OCI-LY1 (cell line): ENCODE measurements around the gene STRADA.

Experiments used
- H2AFZ ChIP-seq: fragments of 200-600 bp; sonication (generic), shearing (Covaris generic); 2 replicates; pipeline ENCODE4 v1.6.0; 2014; ENCODE audit warnings: antibody characterized with exemption, mild to moderate bottlenecking, low read length
- H3F3A ChIP-seq: fragments of 200-600 bp; sonication (generic), shearing (Covaris generic); 2 replicates; pipeline ENCODE4 v1.6.0; 2014; ENCODE audit warnings: mild to moderate bottlenecking, antibody characterized with exemption, low read length, moderate library complexity; ENCODE audit not compliant: insufficient read depth
- H3K27ac ChIP-seq: fragments of 200-600 bp; sonication (generic); 2 replicates; pipeline ENCODE4 v1.5.1; 2014; ENCODE audit warnings: low read length, mixed run types, mild to moderate bottlenecking, low read depth; ENCODE audit not compliant: poor library complexity, severe bottlenecking
- H3K27me3 ChIP-seq: fragments of 200-600 bp; sonication (generic); 2 replicates; pipeline ENCODE4 v1.6.0; 2014; ENCODE audit warnings: antibody characterized with exemption, mild to moderate bottlenecking, low read length, moderate library complexity; ENCODE audit not compliant: insufficient read depth
- H3K36me3 ChIP-seq: fragments of 200-600 bp; sonication (generic); 2 replicates; pipeline ENCODE4 v1.6.1; 2014; ENCODE audit warnings: mild to moderate bottlenecking, antibody characterized with exemption, low read length, moderate library complexity, mixed read lengths; ENCODE audit not compliant: insufficient read depth
- H3K4me1 ChIP-seq: fragments of 200-600 bp; sonication (generic); 2 replicates; pipeline ENCODE4 v1.5.1; 2014; ENCODE audit warnings: mild to moderate bottlenecking, low read length, moderate library complexity; ENCODE audit not compliant: insufficient read depth, severe bottlenecking
- H3K4me2 ChIP-seq: fragments of 200-600 bp; sonication (generic), shearing (Covaris generic); 2 replicates; pipeline ENCODE4 v1.6.1; 2014; ENCODE audit warnings: low read length
- H3K4me3 ChIP-seq: fragments of 200-600 bp; sonication (generic); 2 replicates; pipeline ENCODE4 v1.5.1; 2014; ENCODE audit warnings: low read length, low read depth, mild to moderate bottlenecking, mixed read lengths; ENCODE audit not compliant: poor library complexity, severe bottlenecking
- H3K79me2 ChIP-seq: fragments of 200-600 bp; shearing (Covaris generic); 2 replicates; pipeline ENCODE4 v1.6.1; 2016; ENCODE audit warnings: mixed run types, low read length, mixed read lengths; ENCODE audit not compliant: insufficient read depth
- H3K9ac ChIP-seq: fragments of 200-600 bp; sonication (generic), shearing (Covaris generic); 2 replicates; pipeline ENCODE4 v1.6.1; 2014; ENCODE audit warnings: mild to moderate bottlenecking, low read length, mixed read lengths
- H3K9me2 ChIP-seq: fragments of 200-600 bp; sonication (generic), shearing (Covaris generic); 2 replicates; pipeline ENCODE4 v1.6.1; 2014; ENCODE audit warnings: low read depth, mild to moderate bottlenecking, low read length, mixed read lengths
- H3K9me3 ChIP-seq: fragments of 200-600 bp; shearing (Covaris generic); 2 replicates; pipeline ENCODE4 v1.6.1; 2014; ENCODE audit warnings: low read length, mixed read lengths
- H4K20me1 ChIP-seq: fragments of 200-600 bp; sonication (generic), shearing (Covaris generic); 2 replicates; pipeline ENCODE4 v1.6.0; 2016; ENCODE audit warnings: mild to moderate bottlenecking, low read length; ENCODE audit not compliant: insufficient read depth
- CTCF ChIP-seq: fragments of 200-600 bp; sonication (generic), shearing (Covaris generic); IDR thresholded peaks from 2 replicates; pipeline ENCODE4 v1.5.1; 2017; ENCODE audit warnings: mild to moderate bottlenecking, antibody characterized with exemption, low read length, moderate library complexity, mixed read lengths
- EZH2 ChIP-seq: fragments of 200-600 bp; sonication (generic), shearing (Covaris generic); IDR thresholded peaks from 2 replicates; pipeline ENCODE4 v1.8.0; 2017; ENCODE audit warnings: borderline replicate concordance, mixed run types, mild to moderate bottlenecking, antibody characterized with exemption, low read length, moderate library complexity, mixed read lengths

STRADA gene

GRCh38 chr17:63786117-63786516, 44.5 kb upstream of the STRADA start:
- Histone ChIP-seq H3F3A (no peaks in the 10 kb centered on the region), H3K4me2 (no peak overlapping the region), H3K36me3 (peaks cover 83% of the 10 kb centered on the region), H3K4me1 (peaks cover 4% of the 10 kb centered on the region), H2AFZ (no peak overlapping the region), H4K20me1 (no peaks in the 10 kb centered on the region), H3K27me3 (no peaks in the 10 kb centered on the region), H3K9ac (no peak overlapping the region), H3K4me3 (no peak overlapping the region), H3K27ac (no peak overlapping the region), H3K9me2 (no peaks in the 10 kb centered on the region), H3K9me3 (no peaks in the 10 kb centered on the region), H3K79me2 (peaks cover 49% of the 10 kb centered on the region)
- TF ChIP-seq CTCF (no peak), EZH2 (no peak)

DNA sequence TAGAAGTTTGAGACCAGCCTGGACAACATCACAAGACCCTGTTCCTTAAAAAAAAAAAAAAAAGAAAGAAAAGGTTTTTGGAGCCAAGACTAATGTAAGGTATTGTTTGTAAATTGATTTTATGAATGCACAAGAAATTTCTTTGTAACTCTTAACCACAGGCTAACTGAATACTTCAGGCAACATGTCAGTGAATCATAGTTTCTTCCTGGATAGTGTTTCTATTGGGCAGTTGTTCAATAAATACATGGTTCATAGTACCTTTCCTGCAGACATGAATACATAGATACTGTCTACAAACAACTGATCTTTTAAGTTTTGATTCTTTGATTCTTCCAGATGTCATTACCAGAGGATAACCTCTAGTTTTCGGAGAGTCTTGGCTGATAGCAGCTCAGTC, 44.0 kb upstream of the STRADA start:
- Histone ChIP-seq H3K9ac (no peak overlapping the region), H3K27ac (no peak overlapping the region), H2AFZ (no peak overlapping the region), H3F3A (no peaks in the 10 kb centered on the region), H3K4me1 (peaks cover 4% of the 10 kb centered on the region), H3K79me2 (peaks cover 55% of the 10 kb centered on the region), H3K9me3 (no peaks in the 10 kb centered on the region), H3K36me3 (peaks cover 85% of the 10 kb centered on the region), H3K4me3 (no peak overlapping the region), H3K27me3 (no peaks in the 10 kb centered on the region), H3K4me2 (no peak overlapping the region), H4K20me1 (no peaks in the 10 kb centered on the region), H3K9me2 (no peaks in the 10 kb centered on the region)
- no peak for TF ChIP-seq CTCF
- no peak for TF ChIP-seq EZH2

GRCh38 chr17:63783522-63783921, 41.9 kb upstream of the STRADA start:
- Histone ChIP-seq H3K4me1 (peaks cover 4% of the 10 kb centered on the region), H3K27ac (no peak overlapping the region), H3K9me2 (no peaks in the 10 kb centered on the region), H3K4me2 (no peak overlapping the region), H3K79me2 (peaks cover 73% of the 10 kb centered on the region), H3K4me3 (no peak overlapping the region), H2AFZ (no peak overlapping the region), H3K9ac (no peak overlapping the region), H3K9me3 (no peaks in the 10 kb centered on the region), H3F3A (no peaks in the 10 kb centered on the region), H3K27me3 (no peaks in the 10 kb centered on the region), H3K36me3 (peaks cover 84% of the 10 kb centered on the region), H4K20me1 (peaks cover 3% of the 10 kb centered on the region; the same call in 1 of the 2 replicates)
- TF ChIP-seq EZH2 (no peak), CTCF (no peak)
